Mesothelial cell of epicardium (in vitro differentiated cells): ENCODE results near the gene FAM174B. TPM values are rescaled to one million over a fixed set of nuclear protein-coding genes. Genes with fewer than 3 reads are reported as not detected.

Source experiments
- DNase-seq, 2 experiments: peaks; one replicate each; pipeline ENCODE4 v3.0.0; 2021; ENCODE audit warnings: low spot score in 2 of 2; ENCODE audit not compliant: unreplicated experiment in 2 of 2
- H3K27ac Mint-ChIP-seq: 2 replicates; pipeline ENCODE4 v1.8.0; 2021; ENCODE audit warnings: mixed read lengths
- H3K27me3 Mint-ChIP-seq: 2 replicates; pipeline ENCODE4 v1.8.0; 2021; ENCODE audit warnings: low read depth, mixed read lengths
- H3K36me3 Mint-ChIP-seq: 2 replicates; pipeline ENCODE4 v1.8.0; 2021; ENCODE audit warnings: mixed read lengths
- H3K4me1 Mint-ChIP-seq: 2 replicates; pipeline ENCODE4 v1.8.0; 2021; ENCODE audit warnings: mixed read lengths
- H3K4me3 Mint-ChIP-seq: 2 replicates; pipeline ENCODE4 v1.8.0; 2021; ENCODE audit warnings: mild to moderate bottlenecking, moderate library complexity, mixed read lengths
- H3K9me3 Mint-ChIP-seq: 2 replicates; pipeline ENCODE4 v1.8.0; 2021; ENCODE audit warnings: mixed read lengths
- total RNA-seq: library from RNA; stranded (reverse); gene quantifications from 3 replicates; pipeline ENCODE4 v1.2.1, GENCODE V29; 2021
- TF ChIP-seq, protein P1 (sequence below): fragments of 200-600 bp; sonication (generic); IDR thresholded peaks from one replicate; pipeline ENCODE4 v1.5.0; 2021; ENCODE audit warnings: antibody characterized with exemption; ENCODE audit not compliant: unreplicated experiment

FAM174B gene
- total RNA-seq, 1 donor from 2014 or later, result 20.7 TPM

DNA sequence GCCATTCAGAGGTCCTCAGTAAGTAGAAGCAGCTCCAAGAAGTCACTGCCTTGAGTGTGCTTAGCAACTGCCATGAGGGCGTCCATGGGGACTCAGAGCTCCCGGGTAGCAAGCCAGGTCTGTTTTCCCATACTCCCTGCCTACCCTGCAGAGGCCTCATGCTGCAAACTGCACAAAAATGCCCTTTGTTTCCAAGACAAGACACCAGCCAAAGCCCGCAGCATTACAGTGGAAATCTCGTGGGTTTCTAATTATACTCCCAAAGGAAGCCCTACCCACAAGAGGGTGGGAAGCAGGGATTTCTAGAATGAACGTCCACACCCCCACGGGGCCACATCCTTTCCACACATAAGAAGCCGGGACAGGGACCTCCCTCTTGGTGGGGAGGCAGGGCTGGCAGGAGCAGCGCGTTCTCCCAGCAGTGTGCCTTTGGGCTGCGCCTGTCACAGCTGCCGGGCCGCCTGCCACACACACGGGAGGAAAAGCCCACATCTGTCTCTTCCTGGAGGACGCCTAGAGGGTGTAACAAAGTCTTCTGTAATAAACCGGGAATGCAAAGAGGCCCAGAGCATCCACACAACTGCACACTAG lies 31.1 kb downstream of the FAM174B start:
- TF ChIP-seq, protein P1, sequence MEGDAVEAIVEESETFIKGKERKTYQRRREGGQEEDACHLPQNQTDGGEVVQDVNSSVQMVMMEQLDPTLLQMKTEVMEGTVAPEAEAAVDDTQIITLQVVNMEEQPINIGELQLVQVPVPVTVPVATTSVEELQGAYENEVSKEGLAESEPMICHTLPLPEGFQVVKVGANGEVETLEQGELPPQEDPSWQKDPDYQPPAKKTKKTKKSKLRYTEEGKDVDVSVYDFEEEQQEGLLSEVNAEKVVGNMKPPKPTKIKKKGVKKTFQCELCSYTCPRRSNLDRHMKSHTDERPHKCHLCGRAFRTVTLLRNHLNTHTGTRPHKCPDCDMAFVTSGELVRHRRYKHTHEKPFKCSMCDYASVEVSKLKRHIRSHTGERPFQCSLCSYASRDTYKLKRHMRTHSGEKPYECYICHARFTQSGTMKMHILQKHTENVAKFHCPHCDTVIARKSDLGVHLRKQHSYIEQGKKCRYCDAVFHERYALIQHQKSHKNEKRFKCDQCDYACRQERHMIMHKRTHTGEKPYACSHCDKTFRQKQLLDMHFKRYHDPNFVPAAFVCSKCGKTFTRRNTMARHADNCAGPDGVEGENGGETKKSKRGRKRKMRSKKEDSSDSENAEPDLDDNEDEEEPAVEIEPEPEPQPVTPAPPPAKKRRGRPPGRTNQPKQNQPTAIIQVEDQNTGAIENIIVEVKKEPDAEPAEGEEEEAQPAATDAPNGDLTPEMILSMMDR, result no peak
- Mint-ChIP-seq H3K4me1 (peaks cover 30% of the 10 kb centered on the region), H3K36me3 (peaks cover 11% of the 10 kb centered on the region), H3K4me3 (no peak overlapping the region), H3K27me3 (no peaks in the 10 kb centered on the region), H3K27ac (no peak overlapping the region), H3K9me3 (no peaks in the 10 kb centered on the region)
- DNase-seq, result no peak

- Mint-ChIP-seq H3K4me1 (peaks cover 31% of the 10 kb centered on the region), H3K27me3 (no peaks in the 10 kb centered on the region), H3K9me3 (no peaks in the 10 kb centered on the region), H3K36me3 (peaks cover 11% of the 10 kb centered on the region), H3K4me3 (no peak overlapping the region), H3K27ac (no peak overlapping the region)
- DNase-seq, result no peak
- TF ChIP-seq, protein P1, result no peak
Measured at GRCh38 chr15:92623435-92623834, 32.1 kb downstream of the FAM174B start.

DNA sequence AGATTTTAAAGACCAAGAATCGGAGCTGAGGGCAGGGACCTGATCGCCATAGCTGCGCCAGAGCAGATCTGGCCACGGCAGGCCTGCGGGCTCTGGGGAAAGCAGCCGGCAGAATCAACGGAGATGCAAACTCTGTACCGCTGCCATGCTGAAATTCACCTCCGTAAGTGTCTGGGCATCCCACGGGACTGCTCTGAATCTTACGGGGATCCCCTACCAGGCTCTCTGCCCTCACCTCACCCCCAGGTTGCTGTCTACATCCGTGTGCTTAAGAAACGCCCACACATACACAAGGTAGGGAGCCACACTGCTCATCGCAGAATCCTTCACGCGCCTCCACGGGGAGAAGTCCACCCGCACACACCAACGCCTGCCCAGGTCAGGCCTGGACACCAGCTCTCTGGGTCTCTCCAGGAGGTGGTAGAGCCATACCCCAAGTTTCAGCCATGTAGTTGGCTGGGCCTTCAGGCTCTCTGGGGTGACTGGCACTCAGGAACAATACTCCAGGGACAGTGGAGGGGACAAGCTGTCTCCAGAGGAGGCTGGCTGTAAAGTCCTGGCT lies 33.5 kb downstream of the FAM174B start:
- TF ChIP-seq, protein P1, result no peak
- H3K4me3 Mint-ChIP-seq, result no peak overlapping the region
- no peaks in the 10 kb centered on the region for H3K27me3 Mint-ChIP-seq
- H3K9me3 Mint-ChIP-seq, result no peaks in the 10 kb centered on the region
- peaks cover 5% of the 10 kb centered on the region for H3K36me3 Mint-ChIP-seq
- DNase-seq, result no peak
- no peak overlapping the region for H3K27ac Mint-ChIP-seq
- H3K4me1 Mint-ChIP-seq, result peaks cover 34% of the 10 kb centered on the region

DNA sequence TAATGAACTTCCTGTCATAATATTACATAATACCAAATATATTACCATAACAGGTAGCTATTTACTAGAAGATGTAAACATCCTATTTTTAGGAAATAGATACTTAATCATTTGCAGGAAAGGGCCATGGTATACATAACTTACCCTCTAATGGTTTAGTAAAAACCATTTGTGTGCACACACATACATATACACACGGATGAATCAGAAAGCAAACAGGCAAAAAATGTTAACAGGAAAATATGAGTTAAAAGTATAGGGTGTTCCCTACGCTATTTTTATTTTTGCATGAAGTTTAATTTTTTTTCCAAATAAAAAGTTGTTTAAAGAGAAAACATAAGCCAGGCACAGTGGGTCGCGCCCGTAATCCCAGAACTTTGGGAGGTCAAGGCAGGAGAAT lies 34.6 kb downstream of the FAM174B start:
- TF ChIP-seq, protein P1, result no peak
- H3K4me3 Mint-ChIP-seq, result no peak overlapping the region
- no peak for DNase-seq
- no peaks in the 10 kb centered on the region for H3K27me3 Mint-ChIP-seq
- peaks cover 34% of the 10 kb centered on the region for H3K4me1 Mint-ChIP-seq
- peaks cover 7% of the 10 kb centered on the region for H3K36me3 Mint-ChIP-seq
- no peak overlapping the region for H3K27ac Mint-ChIP-seq
- H3K9me3 Mint-ChIP-seq, result no peaks in the 10 kb centered on the region

- H3K9me3 Mint-ChIP-seq, result no peaks in the 10 kb centered on the region
- no peak for DNase-seq
- H3K4me3 Mint-ChIP-seq, result no peak overlapping the region
- peaks cover 22% of the 10 kb centered on the region for H3K4me1 Mint-ChIP-seq
- peak overlapping the region; percentile 64 for H3K27ac Mint-ChIP-seq
- peaks cover 5% of the 10 kb centered on the region for H3K36me3 Mint-ChIP-seq
- TF ChIP-seq, protein P1, result no peak
- H3K27me3 Mint-ChIP-seq, result no peaks in the 10 kb centered on the region
Measured at GRCh38 chr15:92619145-92620101, 36.2 kb downstream of the FAM174B start.
